ENCODE measurements around the gene USH2A.

Gene USH2A

DNA sequence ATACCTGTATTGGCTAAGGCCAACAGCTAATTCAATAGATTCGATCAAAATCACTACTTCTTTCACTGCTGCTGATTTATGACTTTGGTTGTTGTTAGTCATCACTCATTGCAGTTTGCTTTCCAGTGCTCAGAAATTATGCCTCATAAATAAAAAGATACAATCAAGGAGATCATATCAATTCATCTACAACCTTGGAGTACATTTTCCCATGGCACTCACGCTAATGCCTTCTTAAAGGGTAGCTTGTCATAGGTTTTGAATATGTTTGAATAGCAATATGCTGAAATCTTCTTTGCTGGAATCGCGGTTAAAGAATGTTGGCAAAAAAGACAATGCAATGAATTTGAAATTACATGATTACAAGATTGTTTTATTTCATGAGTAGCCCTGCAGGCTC lies 766.2 kb downstream of the USH2A start:
- in situ Hi-C loops (cut with MboI; ENCODE audit: low sequenced_read_pairs), result no loop called here

DNA sequence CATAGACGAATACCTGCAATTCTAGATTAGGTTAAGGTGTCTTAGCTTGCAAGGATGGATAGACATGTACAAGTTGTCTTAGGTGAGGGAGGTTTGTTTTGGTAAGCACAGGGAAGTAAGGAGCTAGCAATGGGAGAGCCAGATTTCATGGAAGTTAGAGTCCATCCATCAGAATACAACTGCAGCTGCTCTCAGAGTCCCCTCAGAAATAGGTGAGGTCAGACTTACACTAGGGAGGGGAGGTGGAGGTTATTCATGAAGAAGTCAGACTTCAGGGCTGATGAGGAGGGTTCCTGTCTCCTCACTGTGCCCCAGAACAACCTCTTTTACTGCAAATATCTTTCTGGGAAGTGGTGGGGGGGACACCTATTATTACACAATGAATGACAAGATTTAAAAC lies 770.9 kb downstream of the USH2A start:
- in situ Hi-C loops (cut with MboI; ENCODE audit: low sequenced_read_pairs), result no loop called here

DNA sequence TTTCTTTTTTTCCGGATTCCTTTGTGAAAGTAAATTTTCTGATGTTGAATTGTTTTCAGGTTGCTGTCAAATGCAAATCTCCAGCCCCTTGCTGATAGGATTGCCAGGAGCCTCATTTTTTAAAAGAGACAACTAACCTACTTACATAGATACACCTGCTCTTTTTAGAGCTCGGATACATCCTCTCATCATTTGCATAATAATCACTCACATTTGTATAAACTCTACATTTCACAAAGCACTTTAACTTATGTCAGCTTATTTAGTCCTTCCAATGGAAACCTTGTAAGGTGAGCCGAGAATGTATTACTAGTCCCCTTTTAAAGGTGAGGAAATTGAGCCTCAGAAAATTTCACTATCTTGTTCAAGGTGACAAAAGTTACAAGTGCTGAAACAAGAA lies 771.4 kb downstream of the USH2A start:
- in situ Hi-C loops (cut with MboI; ENCODE audit: low sequenced_read_pairs), result no loop called here

DNA sequence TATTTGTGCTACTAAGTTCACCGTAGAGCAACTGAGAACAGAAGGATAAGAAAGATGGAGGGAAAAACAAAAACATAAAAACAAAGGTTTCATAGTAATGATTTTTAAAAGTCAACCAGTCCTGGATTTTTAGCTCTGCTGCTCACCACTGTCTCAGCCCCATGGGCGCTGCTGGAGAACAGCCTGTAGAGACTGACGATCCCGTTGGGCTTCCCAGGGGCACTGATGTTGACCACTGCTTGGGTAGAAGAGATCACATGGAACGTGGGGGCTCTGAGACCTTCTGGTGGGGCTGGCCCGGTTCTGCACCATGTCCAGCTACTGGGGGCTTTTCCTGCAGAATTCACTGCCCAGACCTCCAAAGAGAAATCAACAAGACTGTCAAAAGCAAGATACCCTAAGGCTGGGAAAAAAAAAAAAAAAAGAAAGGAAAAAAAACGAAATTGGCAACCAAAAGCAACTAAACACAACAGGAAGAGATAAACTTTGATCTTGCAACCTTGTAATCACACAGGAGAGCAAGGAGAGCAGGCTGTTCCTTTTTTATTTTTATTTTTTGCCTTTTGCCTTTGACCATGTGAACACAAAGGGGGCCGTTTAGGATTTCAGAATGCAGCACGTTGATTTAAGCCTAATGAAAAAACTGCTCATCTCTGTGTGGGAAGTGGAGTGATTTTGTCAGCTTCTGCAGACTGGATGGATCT lies 772.6 kb downstream of the USH2A start:
- in situ Hi-C loops (cut with MboI; ENCODE audit: low sequenced_read_pairs), result no loop called here

DNA sequence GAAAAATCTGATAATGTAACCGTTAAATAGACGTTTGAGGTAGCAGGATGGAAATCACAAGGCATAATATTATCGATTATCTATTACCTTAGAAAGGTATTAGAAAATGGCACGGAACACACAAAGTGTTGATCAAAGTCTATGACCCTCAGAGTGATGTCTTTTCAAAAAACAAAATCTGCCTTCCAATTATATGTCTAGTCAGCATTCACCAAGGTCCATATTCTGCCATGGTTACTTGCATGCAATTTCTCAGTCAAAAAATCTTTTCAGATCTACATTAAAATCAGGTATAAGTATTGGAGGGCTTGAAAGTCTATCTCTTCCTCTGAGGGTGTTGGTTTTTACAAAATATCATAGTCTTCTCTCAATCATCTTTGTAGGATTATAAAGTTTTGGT lies 774.3 kb downstream of the USH2A start:
- in situ Hi-C loops (cut with MboI; ENCODE audit: low sequenced_read_pairs), result no loop called here

DNA sequence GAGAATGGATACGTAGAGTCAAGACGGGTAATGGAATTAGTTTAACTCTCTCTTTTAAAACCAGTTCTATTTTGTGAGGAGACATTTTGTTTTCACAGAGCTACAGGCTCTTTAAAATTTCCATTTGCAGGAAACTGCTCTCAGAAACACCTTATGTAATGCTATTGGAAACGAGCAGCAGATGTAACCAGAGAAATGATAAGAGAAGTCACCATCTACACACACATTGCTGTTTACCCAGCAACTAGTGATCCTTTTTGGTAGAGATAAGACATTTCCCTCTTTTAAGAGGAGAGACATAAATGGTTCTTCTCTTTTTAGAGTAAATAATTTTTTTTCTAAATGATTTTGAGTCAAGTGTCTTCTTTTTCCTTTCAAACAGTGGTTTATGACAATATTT lies 775.5 kb downstream of the USH2A start:
- in situ Hi-C loops (cut with MboI; ENCODE audit: low sequenced_read_pairs), result no loop called here

DNA sequence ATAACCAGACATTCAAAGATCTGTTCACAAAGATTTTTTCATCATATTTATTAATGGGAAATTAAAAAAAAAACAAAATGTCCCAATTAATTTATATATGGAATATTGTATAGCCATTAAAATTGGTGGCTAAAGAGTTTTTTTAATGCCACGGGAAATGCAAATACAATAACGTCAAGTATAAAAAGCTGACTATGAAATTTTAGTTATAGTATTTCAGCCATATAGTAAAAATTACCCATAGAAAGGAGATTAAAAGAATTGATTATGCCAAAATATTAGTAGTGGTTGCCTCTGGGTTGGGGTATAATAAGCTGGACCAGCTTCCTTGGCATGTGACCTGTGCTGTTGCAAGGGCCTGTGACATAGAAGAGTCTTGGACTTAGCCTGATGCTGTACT lies 777.4 kb downstream of the USH2A start:
- in situ Hi-C loops (cut with MboI; ENCODE audit: low sequenced_read_pairs), result no loop called here

DNA sequence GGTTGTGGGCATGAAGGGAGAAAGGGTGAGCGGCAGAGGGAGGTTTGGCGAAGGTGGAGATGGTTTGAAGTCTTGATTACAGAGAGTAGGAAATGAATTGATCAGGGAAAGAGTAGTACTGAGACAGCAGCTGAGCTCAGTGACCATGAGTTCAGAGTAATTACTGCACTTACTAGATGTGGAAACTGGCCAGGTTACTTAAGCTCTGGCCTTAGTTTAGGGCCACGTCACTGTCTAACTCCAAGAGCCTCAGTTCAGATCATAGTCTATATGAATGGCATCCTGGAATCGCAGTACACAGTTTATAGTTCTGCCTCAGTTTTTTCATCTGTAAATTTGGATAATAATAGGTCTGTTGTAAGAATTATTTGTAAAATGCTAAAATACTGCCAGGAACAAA lies 778.1 kb downstream of the USH2A start:
- in situ Hi-C loops (cut with MboI; ENCODE audit: low sequenced_read_pairs), result no loop called here

DNA sequence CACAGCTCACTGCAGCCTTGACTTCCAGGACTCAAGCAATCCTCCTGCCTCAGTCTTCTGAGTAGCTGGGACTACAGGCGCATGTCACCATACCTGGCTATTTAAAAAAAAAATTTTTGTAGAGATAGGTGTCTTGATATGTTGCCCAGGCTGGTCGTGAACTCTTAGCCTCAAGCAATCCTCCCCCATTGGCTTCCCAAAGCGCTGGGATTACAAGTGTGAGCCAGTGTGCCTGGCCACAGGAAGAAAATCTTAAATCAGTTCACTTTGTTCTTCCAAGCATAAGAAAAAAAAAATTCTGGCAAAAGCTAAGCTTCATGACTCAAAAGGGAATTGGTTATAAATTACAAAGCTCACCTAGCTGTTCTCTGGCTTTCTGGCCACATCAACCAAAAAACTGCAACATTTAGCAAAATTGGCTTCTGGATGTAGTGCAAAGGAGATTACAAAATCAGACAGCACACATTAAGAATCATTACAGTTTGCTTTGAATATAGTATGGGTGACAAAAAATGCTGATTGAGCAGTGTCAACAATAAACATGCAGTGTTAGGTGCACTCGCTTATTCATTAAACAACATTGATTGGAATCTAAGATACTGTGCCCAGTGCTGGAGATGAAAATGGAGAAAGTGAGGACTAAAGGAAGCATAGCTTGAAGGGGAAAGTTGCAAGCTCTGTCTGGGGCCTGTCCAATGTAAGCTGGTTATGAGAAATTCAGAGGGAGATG lies 779.5 kb downstream of the USH2A start:
- in situ Hi-C loops (cut with MboI; ENCODE audit: low sequenced_read_pairs), result no loop called here

DNA sequence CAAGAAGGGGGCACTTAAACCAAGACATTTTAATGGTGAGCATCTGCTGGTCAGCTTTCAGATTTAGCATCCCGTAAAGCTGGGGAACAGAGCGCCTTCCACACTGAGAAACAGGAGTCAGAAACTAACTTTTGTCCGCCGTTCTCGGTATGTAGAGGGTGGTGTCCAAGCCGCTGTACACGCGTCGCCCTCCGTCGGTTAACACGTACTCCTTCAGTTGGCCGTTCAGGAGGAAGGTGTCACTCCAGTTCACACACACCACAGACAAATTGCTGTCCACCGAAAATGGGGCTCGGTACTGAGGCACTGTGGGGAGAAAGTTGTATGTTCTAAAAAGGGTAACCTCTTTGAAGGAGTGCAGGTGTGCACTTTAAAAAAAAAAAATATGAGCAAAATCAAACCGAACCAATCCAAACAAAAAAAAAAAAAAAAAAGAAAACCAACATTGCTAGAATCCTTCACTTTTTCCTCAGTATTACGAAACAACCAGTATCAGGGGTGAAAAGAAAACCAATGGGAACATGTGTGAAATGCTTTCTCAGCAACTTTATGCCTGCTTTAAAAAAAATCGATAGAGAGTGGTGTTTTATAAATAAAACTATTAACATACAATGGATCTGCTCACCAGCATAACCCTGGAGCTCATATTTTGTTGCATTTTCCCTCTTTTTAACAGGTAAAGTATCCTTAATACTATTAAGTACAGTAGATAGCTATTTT lies 782.7 kb downstream of the USH2A start:
- in situ Hi-C loops (cut with MboI; ENCODE audit: low sequenced_read_pairs), result no loop called here

DNA sequence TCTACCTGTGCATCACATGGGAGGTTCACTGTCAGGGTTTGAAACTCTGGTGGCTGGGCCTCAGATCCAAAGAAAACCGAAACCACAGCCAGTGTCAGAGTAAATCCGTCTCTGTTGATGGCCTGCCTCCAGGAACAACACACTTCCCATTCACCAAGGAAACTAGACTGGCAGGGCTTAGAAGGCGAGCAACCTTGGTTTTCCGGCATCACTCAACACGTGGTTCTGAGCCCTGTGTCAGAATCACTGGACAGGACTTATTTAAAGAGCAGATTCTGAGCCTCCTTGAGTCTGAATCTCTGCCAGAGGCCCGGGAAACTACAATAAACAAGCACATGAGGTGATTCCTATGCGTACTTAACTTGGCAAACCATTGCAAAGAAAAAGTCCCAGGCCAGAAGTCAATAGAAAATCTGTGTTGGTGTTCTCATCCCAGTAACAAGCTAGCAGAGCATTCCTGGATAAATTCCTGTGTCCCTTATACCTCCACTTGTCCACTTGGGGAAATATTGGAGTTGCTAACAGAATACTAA lies 786.1 kb downstream of the USH2A start:
- in situ Hi-C loops (cut with MboI; ENCODE audit: low sequenced_read_pairs), result no loop called here

DNA sequence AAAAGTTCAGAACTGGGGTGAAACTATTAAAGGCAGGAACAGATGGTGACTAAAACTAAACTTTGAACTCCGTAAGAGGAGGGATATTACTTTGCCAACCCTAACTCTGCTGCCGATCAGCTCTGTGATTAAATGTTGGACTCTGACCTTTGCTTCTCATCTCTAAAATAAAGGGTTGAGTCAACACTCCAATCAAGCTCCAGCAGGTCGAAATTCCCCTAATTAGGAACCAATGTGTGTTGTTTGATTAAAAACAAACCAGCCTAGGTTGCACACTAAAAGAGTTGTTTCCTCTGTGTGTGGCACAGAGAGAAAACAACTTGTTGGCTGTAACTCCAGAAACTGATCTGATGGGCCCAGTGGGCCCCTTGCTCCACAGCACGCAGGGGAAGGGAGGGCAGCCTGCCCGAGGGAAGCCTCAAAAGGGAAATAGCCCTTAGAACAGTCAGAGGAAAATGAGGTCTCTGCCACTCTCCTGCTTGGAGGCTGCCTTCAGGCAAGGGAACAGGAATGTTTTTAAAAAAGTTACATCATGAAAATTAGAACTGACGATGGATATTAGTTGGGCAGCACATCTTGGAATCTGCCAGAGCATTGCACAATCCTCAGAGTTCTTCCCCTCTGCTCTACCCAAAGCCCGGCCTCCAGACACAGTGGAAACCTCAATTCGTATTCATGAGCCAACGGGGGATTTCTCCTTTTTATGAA lies 786.8 kb downstream of the USH2A start:
- in situ Hi-C loops (cut with MboI; ENCODE audit: low sequenced_read_pairs), result no loop called here

DNA sequence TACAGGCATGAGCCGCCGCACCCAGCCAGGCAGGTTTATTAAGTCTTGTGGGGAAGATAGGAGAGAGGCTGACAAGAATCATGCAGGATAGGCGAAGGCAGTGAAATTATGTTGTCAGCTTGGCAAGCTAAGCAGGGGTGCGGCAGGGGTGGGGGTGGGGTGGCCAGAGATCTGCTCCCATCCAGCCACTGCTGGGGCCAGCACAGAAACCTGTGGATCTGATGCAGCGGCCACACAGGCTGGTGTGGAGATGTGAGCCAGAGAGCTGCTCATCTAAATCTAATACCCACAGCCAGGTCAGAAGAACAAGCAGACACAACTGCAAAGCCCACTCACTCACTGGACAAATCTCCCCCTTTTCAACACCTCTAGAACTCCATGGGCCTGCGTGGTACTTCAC lies 787.4 kb downstream of the USH2A start:
- in situ Hi-C loops (cut with MboI; ENCODE audit: low sequenced_read_pairs), result no loop called here

DNA sequence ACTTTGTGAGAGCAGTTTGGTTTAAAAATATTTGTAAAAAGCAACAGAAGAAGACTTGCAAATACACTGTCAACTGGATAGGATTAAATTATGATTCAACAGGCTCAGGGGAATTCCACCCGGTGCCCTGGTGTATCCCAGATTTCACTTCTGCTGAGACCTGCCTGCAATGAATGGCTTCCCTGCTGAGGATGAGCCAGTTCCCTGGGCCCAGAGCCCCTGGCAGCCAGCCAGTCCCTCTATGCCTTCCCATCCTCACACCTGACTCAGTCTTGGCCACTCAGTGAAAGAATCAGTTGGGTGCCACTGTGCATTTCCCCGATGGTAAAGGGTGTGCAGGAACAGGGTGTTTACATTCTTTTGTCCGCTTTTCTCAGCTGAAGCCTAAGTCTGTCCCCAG lies 791.8 kb downstream of the USH2A start:
- in situ Hi-C loops (cut with MboI; ENCODE audit: low sequenced_read_pairs), result no loop called here

DNA sequence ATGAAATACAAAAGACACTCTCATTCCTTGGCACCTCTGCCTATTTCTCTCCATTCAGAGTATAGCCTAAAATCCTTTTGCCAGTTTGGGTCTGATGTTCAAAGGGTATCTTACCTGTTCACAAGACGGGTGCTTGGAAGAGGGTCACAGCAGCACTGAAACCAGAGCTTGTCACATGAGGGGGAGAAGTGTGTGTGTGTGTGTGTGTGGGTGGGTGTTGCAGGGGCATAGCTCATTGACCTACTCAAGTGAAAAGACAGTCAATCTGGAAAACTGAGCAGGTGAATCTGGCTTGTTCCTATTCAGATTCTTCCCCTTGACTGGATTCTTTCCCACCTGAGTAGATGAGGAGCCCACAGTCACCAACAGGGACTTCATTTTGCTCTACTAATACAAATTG lies 792.2 kb downstream of the USH2A start:
- in situ Hi-C loops (cut with MboI; ENCODE audit: low sequenced_read_pairs), result no loop called here

DNA sequence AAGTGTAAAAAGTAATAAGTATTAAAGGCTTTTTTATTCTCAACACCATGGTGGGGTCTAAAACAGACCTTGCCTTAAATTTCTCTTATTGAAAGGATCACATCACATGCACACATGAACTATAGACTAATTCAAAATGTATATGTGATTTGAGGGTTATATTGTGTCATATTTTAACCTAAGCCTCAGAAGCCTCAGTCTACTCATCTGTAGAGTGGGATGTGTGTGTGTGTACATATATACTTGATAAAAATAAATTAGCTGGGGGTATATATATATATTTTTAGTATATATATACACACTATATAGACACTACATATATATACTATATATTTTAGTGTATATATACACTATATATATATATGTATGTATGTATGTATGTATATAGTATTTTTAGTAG lies 797.3 kb downstream of the USH2A start:
- in situ Hi-C loops (cut with MboI; ENCODE audit: low sequenced_read_pairs), result no loop called here

DNA sequence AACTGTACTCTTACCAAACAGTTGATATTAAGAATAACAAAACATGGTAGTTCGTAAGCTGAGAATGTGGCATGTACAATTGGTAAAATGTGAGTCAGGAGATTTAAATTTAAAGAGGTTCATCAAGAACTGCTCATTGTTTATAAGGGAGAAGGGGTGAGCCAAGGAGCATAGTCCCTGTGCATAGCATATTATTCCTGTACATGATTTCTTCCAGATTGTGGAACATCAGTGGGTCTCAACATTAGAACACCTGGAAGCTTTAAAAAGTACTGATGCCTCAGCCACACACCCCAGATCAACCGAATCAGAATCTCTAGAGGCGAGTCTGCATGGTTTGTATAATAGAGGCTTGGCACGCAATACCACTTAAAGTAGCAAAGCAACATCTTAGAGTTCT lies 800.1 kb downstream of the USH2A start:
- in situ Hi-C loops (cut with MboI; ENCODE audit: low sequenced_read_pairs), result no loop called here

DNA sequence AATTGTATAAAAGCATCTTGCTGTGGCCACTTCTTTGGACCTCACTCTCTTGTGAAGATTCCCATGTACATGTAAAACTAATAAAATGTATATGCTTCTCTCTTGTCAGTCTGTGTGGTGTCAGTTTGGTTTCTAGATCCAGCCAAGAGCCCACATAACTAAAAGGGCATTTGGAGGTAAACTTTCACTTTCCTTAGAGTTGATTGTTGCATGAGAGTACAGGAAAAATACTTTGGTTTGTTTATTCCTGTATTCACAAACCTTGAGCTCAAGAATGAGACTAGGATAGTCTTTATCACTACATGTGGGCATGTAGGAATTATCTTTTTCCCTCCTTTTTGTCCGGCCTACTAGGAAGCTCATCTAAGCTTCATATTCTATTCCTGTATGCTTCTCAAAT lies 805.3 kb downstream of the USH2A start:
- in situ Hi-C loops (cut with MboI; ENCODE audit: low sequenced_read_pairs), result no loop called here

DNA sequence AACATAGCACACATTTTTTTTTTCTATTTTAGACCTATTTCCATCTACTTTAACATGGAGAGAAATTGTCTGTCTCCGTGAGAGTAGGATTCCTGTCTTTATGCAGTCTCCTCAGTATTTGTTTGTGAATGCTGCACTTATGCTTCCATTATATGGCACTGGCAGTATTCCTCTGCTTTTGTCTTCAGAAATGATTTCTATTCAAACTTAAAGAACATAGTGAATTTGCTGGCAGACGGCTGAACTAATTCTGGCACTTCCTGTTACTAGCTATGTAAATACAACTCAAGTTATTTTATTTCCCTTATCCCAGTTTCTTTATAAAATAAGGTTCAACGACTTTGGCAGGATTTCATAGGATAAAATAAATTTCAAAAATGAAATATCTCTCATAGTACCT lies 810.9 kb downstream of the USH2A start:
- in situ Hi-C loops (cut with MboI; ENCODE audit: low sequenced_read_pairs), result no loop called here

DNA sequence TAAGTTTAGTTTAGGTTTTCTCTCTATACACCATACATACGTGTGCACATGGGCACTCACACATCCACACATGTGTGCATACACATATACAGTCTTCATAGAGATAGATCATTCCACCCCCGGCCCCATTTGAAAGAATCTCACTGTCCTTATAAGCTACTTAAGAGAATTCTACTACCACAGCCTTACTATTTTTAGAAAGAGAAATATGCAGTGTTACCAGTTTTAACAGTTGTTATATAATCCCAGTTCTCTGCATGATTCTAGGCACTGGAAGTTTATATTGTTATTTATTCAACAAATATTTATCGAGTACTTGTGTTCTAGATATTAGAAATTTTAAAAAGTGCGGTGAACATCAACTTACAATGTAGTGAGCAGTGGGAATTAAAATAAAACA lies 814.6 kb downstream of the USH2A start:
- in situ Hi-C loops (cut with MboI; ENCODE audit: low sequenced_read_pairs), result no loop called here

DNA sequence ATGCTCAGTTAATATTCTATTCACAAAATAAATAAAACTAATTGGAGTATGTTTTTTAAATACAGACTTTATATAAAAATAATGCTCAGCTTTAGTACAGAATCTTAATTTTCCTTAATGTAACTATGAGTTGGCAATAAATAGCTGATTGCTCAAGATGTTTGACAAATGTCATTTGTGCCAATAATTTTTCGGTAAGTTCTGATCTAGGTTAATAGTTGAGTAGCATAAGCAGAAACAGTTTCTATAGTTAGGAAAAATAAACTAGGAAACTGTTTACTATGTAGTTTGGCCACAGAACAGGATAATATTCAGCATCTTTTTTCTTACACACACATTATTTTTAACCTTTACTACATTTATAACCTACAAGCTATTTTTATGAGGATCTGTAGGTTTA lies 815.8 kb downstream of the USH2A start:
- in situ Hi-C loops (cut with MboI; ENCODE audit: low sequenced_read_pairs), result no loop called here
